Panc1 (cell line): ENCODE measurements around the gene MSMP. TPM values are rescaled to one million over a fixed set of nuclear protein-coding genes. Genes with fewer than 3 reads are reported as not detected.

Source experiments
- ATAC-seq: fragments of 200-7000 bp; cut with Tn5 transposase; 2 replicates; pipeline ENCODE4 v1.9.1; 2020; ENCODE audit warnings: mild to moderate bottlenecking, moderate library complexity
- BruUV-seq: library from RNA; stranded (reverse); fragments of 400-500 nt; replicated peaks from 2 replicates; lab custom pipeline; 2021; lab: Mats Ljungman, UMichigan
- CTCF ChIA-PET: fragments of 300-600 bp; sonication (Branson Sonifier 250); formaldehyde crosslinking; loops from one replicate; lab custom pipeline; 2022; ENCODE audit warnings: antibody characterized with exemption; lab: Charles Lee
- POLR2A ChIA-PET: fragments of 300-600 bp; sonication (Branson Sonifier 250); formaldehyde crosslinking; loops from one replicate; lab custom pipeline; 2022; ENCODE audit warnings: antibody characterized with exemption; lab: Charles Lee
- DNase-seq: peaks from one replicate; pipeline ENCODE4 v3.0.0-alpha.2; 2010; ENCODE audit warnings: low read depth, low spot score
- H3K27ac ChIP-seq: 2 replicates; pipeline ENCODE4 v1.5.1; 2011; ENCODE audit warnings: mild to moderate bottlenecking, low read length, inconsistent platforms
- H3K27me3 ChIP-seq: fragments of 200-500 bp; sonication (Bioruptor generic); 2 replicates; pipeline ENCODE4 v1.6.0; 2014; ENCODE audit warnings: low read length, inconsistent platforms; ENCODE audit not compliant: control insufficient read depth, insufficient read depth
- H3K36me3 ChIP-seq: fragments of 200-500 bp; sonication (Bioruptor generic); 2 replicates; pipeline ENCODE4 v1.5.1; 2014; ENCODE audit warnings: inconsistent platforms, mild to moderate bottlenecking, low read length, moderate library complexity; ENCODE audit not compliant: control insufficient read depth, insufficient read depth
- H3K4me1 ChIP-seq: 2 replicates; pipeline ENCODE4 v1.5.1; 2011; ENCODE audit warnings: inconsistent platforms, mild to moderate bottlenecking, low read length, moderate library complexity; ENCODE audit not compliant: control insufficient read depth, insufficient read depth
- H3K4me3 ChIP-seq, 2 experiments: 2 replicates each; pipeline ENCODE4 v1.5.1; 2011 to 2012; ENCODE audit warnings: low read depth in 2 of 2, low read length in 2 of 2, mild to moderate bottlenecking in 2 of 2, inconsistent platforms in 1 of 2, moderate library complexity in 1 of 2
- H3K9me3 ChIP-seq: fragments of 200-500 bp; sonication (Bioruptor generic); 2 replicates; pipeline ENCODE4 v1.5.1; 2014; ENCODE audit warnings: low read depth, mild to moderate bottlenecking, inconsistent platforms, low read length, moderate library complexity; ENCODE audit not compliant: control insufficient read depth, insufficient read depth
- CTCF ChIP-seq: fragments of 450-650 bp; IDR thresholded peaks from 2 replicates; pipeline ENCODE4 v1.5.1; 2017; ENCODE audit warnings: mild to moderate bottlenecking
- POLR2AphosphoS5 ChIP-seq: IDR thresholded peaks from 2 replicates; pipeline ENCODE4 v1.6.1; 2012; ENCODE audit warnings: mild to moderate bottlenecking, low read depth, low read length, moderate library complexity
- REST ChIP-seq, 2 experiments: IDR thresholded peaks; 2 replicates each; pipeline ENCODE4 v1.6.1; 2011 to 2012; ENCODE audit warnings: low read depth in 2 of 2, control low read depth in 1 of 2, low read length in 1 of 2, mild to moderate bottlenecking in 1 of 2, moderate library complexity in 1 of 2; ENCODE audit not compliant: insufficient read depth in 1 of 2
- SIN3A ChIP-seq: IDR thresholded peaks from 2 replicates; pipeline ENCODE4 v1.6.1; 2012; ENCODE audit warnings: low read depth, mild to moderate bottlenecking, low read length, moderate library complexity, borderline replicate concordance; ENCODE audit not compliant: insufficient read depth
- TCF7L2 ChIP-seq: IDR thresholded peaks from 2 replicates; pipeline ENCODE4 v1.6.1; 2011; ENCODE audit warnings: mild to moderate bottlenecking, low read depth, low read length, inconsistent platforms
- in situ Hi-C: cut with HindIII; loops from 2 replicates; pipeline ENCODE4 v1.10.0; 2016; ENCODE audit warnings: low sequenced_read_pairs, low pct_unique_long_range_greater_than_20kb
- intact Hi-C: fragments of 100-400 bp; cut with micrococcal nuclease; formaldehyde crosslinking; loops from one replicate; pipeline ENCODE4 v1.10.0; 2022; ENCODE audit not compliant: unreplicated experiment
- total RNA-seq: library from RNA; stranded (reverse); gene quantifications from one replicate; pipeline ENCODE4 v1.2.1, GENCODE V29; 2021; ENCODE audit not compliant: unreplicated experiment

The MSMP gene
- total RNA-seq, 1 experiment from 2014 or later: 1.4 TPM

- in situ Hi-C loops: no loop called here
- DNase-seq (no peak), ATAC-seq (no peak)
- BruUV-seq: no TSS peak
- Histone ChIP-seq H3K4me3 (no peak overlapping the region), H3K27me3 (no peaks in the 10 kb centered on the region), H3K4me1 (peaks cover 38% of the 10 kb centered on the region), H3K9me3 (no peaks in the 10 kb centered on the region), H3K36me3 (no peaks in the 10 kb centered on the region; the same call in 1 of the 2 replicates), H3K27ac (peak overlapping the region; percentile 9; the same call in 1 of the 2 replicates)
- POLR2A ChIA-PET: no interaction called here
- CTCF ChIA-PET: interaction anchor here (3.0 kb wide), 1 partner anchor 38 kb away, joined by 6 read pairs; no protein-coding TSS in a partner anchor
- TF ChIP-seq SIN3A (no peak), CTCF (no peak), POLR2AphosphoS5 (no peak), REST (IDR thresholded peaks at IDR 0.05; ENCODE audit: insufficient read depth in 1 of 2, low read depth in 2 of 2, low read length in 1 of 2) (no peak), TCF7L2 (no peak)
- intact Hi-C loops: loop anchor here (5.0 kb wide), 1 partner anchor 67 kb away; no protein-coding TSS in a partner anchor
Observed at GRCh38 chr9:35729101-35729500, 25.0 kb downstream of the MSMP start.

- Histone ChIP-seq H3K27me3 (no peaks in the 10 kb centered on the region), H3K36me3 (peaks cover 2% of the 10 kb centered on the region), H3K4me3 (no peak overlapping the region), H3K27ac (0 out of 2 replicates have a peak overlapping the region, but pooled peaks have one; percentile 1), H3K9me3 (no peaks in the 10 kb centered on the region), H3K4me1 (peaks cover 30% of the 10 kb centered on the region)
- no TSS peak for BruUV-seq
- DNase-seq (no peak), ATAC-seq (no peak)
- no peak for TF ChIP-seq CTCF
- TF ChIP-seq POLR2AphosphoS5: no peak
- no peak for TF ChIP-seq TCF7L2
- TF ChIP-seq SIN3A: no peak
- TF ChIP-seq REST (IDR thresholded peaks at IDR 0.05; ENCODE audit: insufficient read depth in 1 of 2, low read depth in 2 of 2, low read length in 1 of 2): no peak
- in situ Hi-C loops (no loop called here), intact Hi-C loops (loop anchor here (5.0 kb wide), 1 partner anchor 66 kb away; no protein-coding TSS in a partner anchor)
- ChIA-PET CTCF (interaction anchor here (0.7 to 1.0 kb wide), 3 partner anchors 21 to 125 kb away, joined by 3 read pairs; partner anchors contain the start of genes GBA2 and RGP1), POLR2A (interaction anchor here (0.6 kb wide), 1 partner anchor 137 kb away, joined by 3 read pairs; no protein-coding TSS in a partner anchor)
Observed at GRCh38 chr9:35728041-35728971, 25.8 kb downstream of the MSMP start.
